HFF-Myc (cell line): ENCODE results near the gene PAK4.
"Not testable (repeated sequence)": the region's sequence is repeated elsewhere in the genome, so short reads cannot be mapped to it uniquely, and the experiment has no call there.

Experiments used
- DNase-seq: peaks from one replicate; pipeline ENCODE4 v3.0.0-alpha.2; 2011; ENCODE audit warnings: low read depth; ENCODE audit errors: extremely low read depth
- H3K4me3 ChIP-seq: replicated peaks from 2 replicates; pipeline ENCODE4 v1.5.1; 2011; ENCODE audit warnings: low read depth, mild to moderate bottlenecking, control low read depth, low read length
- CTCF ChIP-seq: IDR thresholded peaks from 2 replicates; pipeline ENCODE4 v1.5.1; 2012; ENCODE audit warnings: mild to moderate bottlenecking, low read depth, low read length, control low read depth; ENCODE audit errors: missing control alignments

PAK4 gene

GRCh38 chr19:39083599-39083982 lies 42.0 kb upstream of the PAK4 start:
- H3K4me3 ChIP-seq: no peak overlapping the region
- TF ChIP-seq CTCF: no peak
- DNase-seq: no peak

- TF ChIP-seq CTCF: no peak
- no peak for DNase-seq
- H3K4me3 ChIP-seq: no peak within 1 kb of the TSS
Measured at GRCh38 chr19:39083983-39084731, 41.4 kb upstream of the PAK4 start, which contains the start of gene ACP7. ACP7 (plus strand) TSS chr19:39084368; CDS start chr19:39085270, 902 bp downstream.

- TF ChIP-seq CTCF: no peak
- H3K4me3 ChIP-seq: no peak overlapping the region
- no peak for DNase-seq
Measured at GRCh38 chr19:39084732-39085080, 40.9 kb upstream of the PAK4 start.

DNA sequence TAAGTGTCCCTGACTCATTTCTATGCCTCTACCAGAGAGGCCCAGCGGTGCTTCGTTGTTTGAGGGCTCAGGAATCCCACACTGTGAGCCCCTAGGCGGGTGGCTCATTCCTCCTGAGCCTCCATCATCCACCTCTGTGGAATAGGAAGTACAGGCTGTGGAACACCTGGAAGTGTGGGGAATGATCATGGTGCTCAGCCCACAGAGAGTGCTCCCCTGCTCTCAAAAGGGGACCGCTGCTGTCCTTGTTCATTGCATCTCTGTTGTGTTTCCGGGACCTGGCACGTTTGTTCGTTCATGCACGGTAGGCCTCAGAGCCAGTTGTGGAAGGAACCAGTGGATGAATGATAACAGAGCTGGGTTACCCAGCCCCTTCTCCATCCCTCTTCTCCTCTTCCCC lies 40.2 kb upstream of the PAK4 start:
- no peak overlapping the region for H3K4me3 ChIP-seq
- no peak for DNase-seq
- no peak for TF ChIP-seq CTCF

- TF ChIP-seq CTCF: no peak
- no peak for DNase-seq
- H3K4me3 ChIP-seq: no peak overlapping the region
Measured at GRCh38 chr19:39086386-39086785, 39.2 kb upstream of the PAK4 start.

DNA sequence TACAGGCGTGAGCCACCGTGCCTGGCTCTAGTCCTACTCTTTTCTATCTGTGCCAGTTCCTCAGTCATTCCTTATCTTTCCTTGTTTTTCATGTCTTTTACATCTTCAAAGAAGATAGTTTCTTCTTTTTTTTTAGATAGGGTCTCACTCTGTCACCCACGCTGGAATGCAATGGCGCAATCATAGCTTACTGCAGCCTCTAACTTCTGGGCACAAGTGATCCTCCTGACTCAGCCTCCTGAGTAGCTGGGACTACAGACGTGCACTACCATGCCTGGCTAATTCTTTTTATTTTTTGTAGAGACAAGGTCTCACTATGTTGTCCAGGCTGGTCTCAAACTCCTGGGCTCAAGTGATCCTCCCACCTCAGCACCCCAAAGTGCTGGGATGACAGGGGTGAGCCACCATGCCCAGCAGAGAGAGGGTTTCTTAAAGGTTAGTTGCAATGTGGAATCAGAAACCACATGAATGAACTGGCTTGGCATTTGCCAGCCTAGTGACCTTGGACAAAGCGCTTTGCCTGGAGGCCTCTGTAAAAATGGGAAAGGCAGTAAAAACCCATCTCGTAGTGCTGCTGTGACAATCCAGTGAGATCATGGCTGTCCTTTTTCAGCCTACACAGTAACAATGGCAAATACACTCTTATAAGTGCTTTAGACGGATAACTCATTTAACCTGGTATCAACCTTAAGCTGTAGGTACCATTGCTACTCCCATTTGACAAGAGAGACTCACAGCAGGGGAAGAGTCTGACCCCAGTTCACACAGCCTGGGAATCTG lies 37.5 kb upstream of the PAK4 start:
- no peak for TF ChIP-seq CTCF
- H3K4me3 ChIP-seq: no peak overlapping the region
- DNase-seq: no peak

DNA sequence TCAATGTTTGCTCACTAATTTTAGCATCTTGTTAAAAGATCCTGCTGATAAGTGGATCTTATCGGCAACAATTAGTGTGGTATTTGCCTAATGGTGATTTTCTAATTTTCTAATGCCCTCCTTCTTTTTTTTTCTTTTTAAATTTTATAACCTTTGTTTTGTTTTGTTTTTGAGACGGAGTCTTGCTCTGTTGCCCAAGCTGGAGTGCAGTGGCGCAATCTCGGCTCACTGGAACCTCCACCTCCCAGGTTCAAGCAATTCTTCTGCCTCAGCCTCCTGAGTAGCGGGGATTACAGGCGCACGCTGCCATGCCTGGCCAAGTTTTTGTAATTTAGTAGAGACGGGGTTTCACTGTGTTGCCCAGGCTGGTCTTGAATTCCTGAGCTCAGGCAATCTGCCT lies 35.6 kb upstream of the PAK4 start:
- H3K4me3 ChIP-seq, DNase-seq: not testable (repeated sequence)
